Keratinocyte (primary cell): ENCODE measurements around the gene GRK5. TPM values are rescaled to one million over a fixed set of nuclear protein-coding genes. Genes with fewer than 3 reads are reported as not detected.

Experiments
- DNase-seq: peaks from one replicate; pipeline ENCODE4 v3.0.0-alpha.2; 2011; ENCODE audit warnings: low read depth, missing footprints, low spot score
- FAIRE-seq: peaks from 2 replicates; lab custom pipeline; 2011; peaks lifted over from hg19 to GRCh38; lab: Jason Lieb, UNC
- H2AFZ ChIP-seq: 2 replicates; pipeline ENCODE4 v1.6.0; 2012; ENCODE audit warnings: low read length, control low read depth, inconsistent platforms; ENCODE audit not compliant: control insufficient read depth
- H3K27ac ChIP-seq: 2 replicates; pipeline ENCODE4 v1.5.1; 2011; ENCODE audit warnings: low read length; ENCODE audit not compliant: control insufficient read depth, insufficient read depth
- H3K27me3 ChIP-seq: 3 replicates; pipeline ENCODE4 v1.6.0; 2011; ENCODE audit warnings: low read length; ENCODE audit not compliant: control insufficient read depth, insufficient read depth; ENCODE audit errors: extremely low read depth
- H3K36me3 ChIP-seq, 2 experiments: 2 replicates in 1 of 2; 3 replicates in 1 of 2; pipeline ENCODE4 v1.5.1; 2011; ENCODE audit warnings: low read length in 2 of 2, mild to moderate bottlenecking in 1 of 2; ENCODE audit not compliant: control insufficient read depth in 2 of 2, insufficient read depth in 2 of 2; ENCODE audit errors: extremely low read depth in 1 of 2
- H3K4me1 ChIP-seq: 3 replicates; pipeline ENCODE4 v1.5.1; 2011; ENCODE audit warnings: low read length; ENCODE audit not compliant: control insufficient read depth, insufficient read depth; ENCODE audit errors: extremely low read depth
- H3K4me2 ChIP-seq: 3 replicates; pipeline ENCODE4 v1.6.0; 2011; ENCODE audit warnings: low read depth, low read length; ENCODE audit not compliant: control insufficient read depth, insufficient read depth; ENCODE audit errors: extremely low read depth
- H3K4me3 ChIP-seq, 3 experiments: fragments of 200-600 bp in 1 of 3; sonication (generic) in 1 of 3; 2 replicates in 2 of 3; 3 replicates in 1 of 3; pipeline ENCODE4 v1.5.1; 2011 to 2016; ENCODE audit warnings: low read length in 3 of 3, mild to moderate bottlenecking in 3 of 3, control low read depth in 2 of 3, inconsistent platforms in 1 of 3, low read depth in 1 of 3, mixed read lengths in 1 of 3, mixed run types in 1 of 3, moderate library complexity in 1 of 3; ENCODE audit not compliant: control insufficient read depth in 2 of 3, insufficient read depth in 2 of 3; ENCODE audit errors: extremely low read depth in 1 of 3
- H3K79me2 ChIP-seq: 2 replicates; pipeline ENCODE4 v1.6.0; 2012; ENCODE audit warnings: low read length; ENCODE audit not compliant: control insufficient read depth, insufficient read depth
- H3K9ac ChIP-seq: 3 replicates; pipeline ENCODE4 v1.6.0; 2011; ENCODE audit warnings: low read length; ENCODE audit not compliant: control insufficient read depth, insufficient read depth; ENCODE audit errors: extremely low read depth
- H3K9me1 ChIP-seq: 3 replicates; pipeline ENCODE4 v1.6.0; 2011; ENCODE audit warnings: low read length; ENCODE audit not compliant: control insufficient read depth, insufficient read depth; ENCODE audit errors: extremely low read depth
- H3K9me3 ChIP-seq: 2 replicates; pipeline ENCODE4 v1.5.1; 2012; ENCODE audit warnings: low read depth, low read length; ENCODE audit not compliant: control insufficient read depth
- H4K20me1 ChIP-seq: 3 replicates; pipeline ENCODE4 v1.6.0; 2011; ENCODE audit warnings: low read length; ENCODE audit not compliant: control insufficient read depth, insufficient read depth; ENCODE audit errors: extremely low read depth
- CTCF ChIP-seq, 3 experiments: IDR thresholded peaks in 1 of 3; conservative IDR thresholded peaks in 1 of 3; optimal IDR thresholded peaks in 1 of 3; 2 replicates in 2 of 3; 3 replicates in 1 of 3; pipeline versions ENCODE3 to v1.5.1; 2011; ENCODE audit warnings: low read length in 3 of 3, mild to moderate bottlenecking in 3 of 3, moderate library complexity in 2 of 3, control low read depth in 1 of 3, inconsistent platforms in 1 of 3; ENCODE audit not compliant: insufficient read depth in 2 of 3; ENCODE audit errors: extremely low read depth in 1 of 3
- EZH2 ChIP-seq: IDR thresholded peaks from one replicate; pipeline ENCODE4 v1.6.1; 2012; ENCODE audit warnings: inconsistent platforms, mild to moderate bottlenecking, low read length, moderate library complexity
- dilution Hi-C: fragments of 300-500 bp; cut with MboI; formaldehyde crosslinking; loops from one replicate; pipeline ENCODE4 v1.7.0; 2020; ENCODE audit warnings: low sequenced_read_pairs; ENCODE audit not compliant: extremely low pct_ligation_motif_present
- polyA plus RNA-seq, 5 experiments: library from polyadenylated mRNA; depleted of rRNA in 3 of 5; stranded (reverse) in 3 of 5; stranded (forward) in 1 of 5; unstranded in 1 of 5; fragments of >200 nt; gene quantifications; 1 replicate in 1 of 5; 2 replicates in 3 of 5; 3 replicates in 1 of 5; pipeline versions ENCODE4 v1.2.1 to v1.2.3, GENCODE V29; 2011 to 2012; ENCODE audit warnings: missing spikeins in 2 of 5, low read depth in 1 of 5, low replicate concordance in 1 of 5

The GRK5 gene
- polyA plus RNA-seq, 1 donor (not counting 4 experiments of a cell fraction or from before 2014, with no cell fraction given), result 7.6 TPM

GRCh38 chr10:119441921-119442757 lies 234.8 kb downstream of the GRK5 start:
- Histone ChIP-seq H3K9me3 (no peaks in the 10 kb centered on the region), H4K20me1 (no peaks in the 10 kb centered on the region), H3K27ac (no peak overlapping the region), H3K79me2 (no peaks in the 10 kb centered on the region), H3K27me3 (no peaks in the 10 kb centered on the region), H3K9ac (no peak overlapping the region), H3K4me3 (no peak overlapping the region), H3K36me3 (no peaks in the 10 kb centered on the region), H3K4me1 (no peaks in the 10 kb centered on the region), H2AFZ (no peak overlapping the region), H3K9me1 (no peaks in the 10 kb centered on the region), H3K4me2 (no peak overlapping the region)
- TF ChIP-seq EZH2 (no peak), CTCF (optimal IDR thresholded peaks at IDR 0.05 in 1 of 3, IDR thresholded peaks at IDR 0.05 in 1 of 3, conservative IDR thresholded peaks at IDR 0.05 in 1 of 3; ENCODE audit: extremely low read depth in 1 of 3, insufficient read depth in 2 of 3, low read length in 3 of 3) (peak in 1 of 3 experiments; percentile 35)
- dilution Hi-C loops, result no loop called here
- DNase-seq (no peak), FAIRE-seq (no peak)

GRCh38 chr10:119442758-119443060 lies 235.3 kb downstream of the GRK5 start:
- no peak overlapping the region for H3K27ac ChIP-seq
- H3K9me3 ChIP-seq, result no peaks in the 10 kb centered on the region
- no peak for TF ChIP-seq CTCF (optimal IDR thresholded peaks at IDR 0.05 in 1 of 3, IDR thresholded peaks at IDR 0.05 in 1 of 3, conservative IDR thresholded peaks at IDR 0.05 in 1 of 3; ENCODE audit: extremely low read depth in 1 of 3, insufficient read depth in 2 of 3, low read length in 3 of 3)
- no peak for TF ChIP-seq EZH2
- H3K27me3 ChIP-seq, result no peaks in the 10 kb centered on the region
- no peaks in the 10 kb centered on the region for H3K36me3 ChIP-seq
- H3K4me1 ChIP-seq, result no peaks in the 10 kb centered on the region
- no peaks in the 10 kb centered on the region for H3K9me1 ChIP-seq
- no peaks in the 10 kb centered on the region for H3K79me2 ChIP-seq
- H3K4me2 ChIP-seq, result no peak overlapping the region
- H3K9ac ChIP-seq, result no peak overlapping the region
- FAIRE-seq (no peak), DNase-seq (no peak)
- H4K20me1 ChIP-seq, result no peaks in the 10 kb centered on the region
- no peak overlapping the region for H3K4me3 ChIP-seq
- H2AFZ ChIP-seq, result no peak overlapping the region
- dilution Hi-C loops, result no loop called here
